Upper lobe of left lung (tissue), 6 donors: ENCODE data around the gene CACNB2. TPM values are rescaled to one million over a fixed set of nuclear protein-coding genes. Genes with fewer than 3 reads are reported as not detected.

Source experiments
- ATAC-seq, 2 donors: fragments of 200-7000 bp; cut with Tn5 transposase; one replicate each; pipeline ENCODE4 v1.9.1; 2022; ENCODE audit warnings: mild to moderate bottlenecking in 2 of 2, moderate library complexity in 2 of 2; ENCODE audit not compliant: low FRiP score in 2 of 2
- DNase-seq, 2 donors: peaks; one replicate each; pipeline ENCODE4 v3.0.0-alpha.2; 2019 to 2020
- H3K27ac ChIP-seq, 4 donors: fragments of 200-600 bp; sonication (generic); one replicate each; pipeline ENCODE4 v1.5.1; 2016 to 2019
- H3K27me3 ChIP-seq, 4 donors: fragments of 200-600 bp; sonication (generic); one replicate each; pipeline ENCODE4 v1.5.1; 2017 to 2019
- H3K36me3 ChIP-seq, 4 donors: fragments of 200-600 bp; sonication (generic); one replicate each; pipeline ENCODE4 v1.5.1; 2016 to 2019
- H3K4me1 ChIP-seq, 4 donors: fragments of 200-600 bp; sonication (generic); one replicate each; pipeline ENCODE4 v1.5.1; 2018 to 2019
- H3K4me3 ChIP-seq, 4 donors: fragments of 200-600 bp; sonication (generic); one replicate each; pipeline ENCODE4 v1.5.1; 2017 to 2019; ENCODE audit warnings: mild to moderate bottlenecking in 2 of 4, moderate library complexity in 1 of 4
- H3K9me3 ChIP-seq, 4 donors: fragments of 200-600 bp; sonication (generic); one replicate each; pipeline ENCODE4 v1.5.1; 2018 to 2019
- CTCF ChIP-seq, 6 experiments: fragments of 450-650 bp in 4 of 6; fragments of 200-600 bp in 2 of 6; sonication (generic) in 2 of 6; IDR thresholded peaks; one replicate each; pipeline ENCODE4 v1.5.1; 2016 to 2019; ENCODE audit warnings: antibody characterized with exemption in 6 of 6
- EP300 ChIP-seq, 4 donors: sonication (generic); formaldehyde crosslinking; IDR thresholded peaks; one replicate each; pipeline ENCODE4 v1.5.1; 2017; ENCODE audit warnings: antibody characterized with exemption in 4 of 4, control low read depth in 2 of 4
- POLR2A ChIP-seq, 4 donors: fragments of 450-650 bp; IDR thresholded peaks; one replicate each; pipeline ENCODE4 v1.5.1; 2016 to 2017; ENCODE audit warnings: antibody characterized with exemption in 4 of 4, mild to moderate bottlenecking in 2 of 4
- POLR2AphosphoS5 ChIP-seq, 2 donors: sonication (generic); formaldehyde crosslinking; IDR thresholded peaks; one replicate each; pipeline ENCODE4 v1.5.1; 2017; ENCODE audit warnings: antibody characterized with exemption in 2 of 2
- WGBS, 2 donors: methylation state at CpG; one replicate each; pipeline ENCODE4 v1.1.5; 2017 to 2018; 5-methylcytosine and 5-hydroxymethylcytosine counted together
- total RNA-seq, 6 donors: library from RNA; depleted of rRNA in 4 of 6; stranded (reverse); fragments of >200 nt in 4 of 6; gene quantifications; one replicate each; pipeline versions ENCODE4 v1.1.0 to v1.2.1, GENCODE V29; 2016 to 2021
- donor health status: DM: no; HTN: no; CAD: no; lungs with moderate emphysema.
- donor health status: DM: no; HTN: yes; CAD: no; lungs with severe emphysema.

The CACNB2 gene
- total RNA-seq, 6 donors from 2014 or later, result 1.4 to 6.3 (median 2.9) TPM

GRCh38 chr10:18113881-18114280 lies 26.3 kb upstream of the CACNB2 start:
- WGBS, 2 donors, result 59 to 74% methylated on average over 1 of the region's 1 CpG
- ATAC-seq, result no peak
- no peaks in the 10 kb centered on the region for H3K36me3 ChIP-seq

GRCh38 chr10:18117276-18117675 lies 22.9 kb upstream of the CACNB2 start:
- H3K27me3 ChIP-seq, result no peaks in the 10 kb centered on the region
- H3K27ac ChIP-seq, result no peak overlapping the region
- no peak for DNase-seq
- ATAC-seq, result no peak
- 87% methylated on average over 2 of the region's 2 CpGs for WGBS, 2 donors
- TF ChIP-seq POLR2AphosphoS5 (IDR thresholded peaks at IDR 0.05) (no peak), POLR2A (IDR thresholded peaks at IDR 0.05) (no peak), CTCF (IDR thresholded peaks at IDR 0.05) (no peak), EP300 (IDR thresholded peaks at IDR 0.05) (no peak)
- H3K4me1 ChIP-seq, result no peaks in the 10 kb centered on the region
- no peak overlapping the region for H3K4me3 ChIP-seq
- no peaks in the 10 kb centered on the region for H3K36me3 ChIP-seq
- H3K9me3 ChIP-seq, result no peaks in the 10 kb centered on the region

More at GRCh38 chr10:18113881-18114280, 26.3 kb upstream of the CACNB2 start:
- no peaks in the 10 kb centered on the region for H3K27me3 ChIP-seq
- DNase-seq, result no peak
- no peak overlapping the region for H3K4me3 ChIP-seq
- H3K4me1 ChIP-seq, result no peaks in the 10 kb centered on the region
- H3K9me3 ChIP-seq, result no peaks in the 10 kb centered on the region
- no peak overlapping the region for H3K27ac ChIP-seq
- TF ChIP-seq POLR2A (IDR thresholded peaks at IDR 0.05), result no peak
- TF ChIP-seq CTCF (IDR thresholded peaks at IDR 0.05), result no peak
- no peak for TF ChIP-seq POLR2AphosphoS5 (IDR thresholded peaks at IDR 0.05)
- TF ChIP-seq EP300 (IDR thresholded peaks at IDR 0.05), result no peak

- Histone ChIP-seq H3K27ac (no peak overlapping the region), H3K27me3 (no peaks in the 10 kb centered on the region), H3K4me1 (no peaks in the 10 kb centered on the region), H3K36me3 (no peaks in the 10 kb centered on the region), H3K9me3 (no peaks in the 10 kb centered on the region), H3K4me3 (no peak overlapping the region)
- WGBS, 2 donors, result 68 to 74% methylated on average over 3 of the region's 3 CpGs
- TF ChIP-seq EP300 (IDR thresholded peaks at IDR 0.05) (no peak), POLR2AphosphoS5 (IDR thresholded peaks at IDR 0.05) (no peak), CTCF (IDR thresholded peaks at IDR 0.05) (no peak), POLR2A (IDR thresholded peaks at IDR 0.05) (no peak)
- DNase-seq (no peak), ATAC-seq (no peak)
Observed at GRCh38 chr10:18122753-18123152, 17.5 kb upstream of the CACNB2 start.

GRCh38 chr10:18133046-18133445 lies 7.2 kb upstream of the CACNB2 start:
- Histone ChIP-seq H3K27me3 (no peaks in the 10 kb centered on the region), H3K4me3 (no peak overlapping the region), H3K4me1 (no peaks in the 10 kb centered on the region), H3K27ac (no peak overlapping the region), H3K9me3 (no peaks in the 10 kb centered on the region), H3K36me3 (no peaks in the 10 kb centered on the region)
- TF ChIP-seq POLR2A (IDR thresholded peaks at IDR 0.05), result no peak
- no peak for TF ChIP-seq POLR2AphosphoS5 (IDR thresholded peaks at IDR 0.05)
- TF ChIP-seq EP300 (IDR thresholded peaks at IDR 0.05), result no peak
- TF ChIP-seq CTCF (IDR thresholded peaks at IDR 0.05), result no peak
- ATAC-seq (no peak), DNase-seq (no peak)
- WGBS, 2 donors, result 85 to 88% methylated on average over 3 of the region's 3 CpGs

GRCh38 chr10:18134509-18134908 lies 5.7 kb upstream of the CACNB2 start:
- no peak for ATAC-seq
- WGBS, 2 donors, result 88% methylated on average over 8 of the region's 8 CpGs
- DNase-seq, result no peak
- TF ChIP-seq POLR2AphosphoS5 (IDR thresholded peaks at IDR 0.05) (no peak), CTCF (IDR thresholded peaks at IDR 0.05) (no peak), POLR2A (IDR thresholded peaks at IDR 0.05) (no peak), EP300 (IDR thresholded peaks at IDR 0.05) (no peak)
- Histone ChIP-seq H3K4me1 (no peaks in the 10 kb centered on the region), H3K4me3 (no peak overlapping the region), H3K27ac (no peak overlapping the region), H3K9me3 (no peaks in the 10 kb centered on the region), H3K27me3 (peaks cover 0 to 2% (median 0%) of the 10 kb centered on the region in 4 donors), H3K36me3 (no peaks in the 10 kb centered on the region)
